K562 (cell line): ENCODE data around the gene BCL2A1.

Experiments used
- EGR1 ChIP-seq: fragments of 450-650 bp; conservative IDR thresholded peaks from 2 replicates; pipeline ENCODE4 v1.6.1; 2017; ENCODE audit warnings: mild to moderate bottlenecking
- POLR2AphosphoS5 ChIP-seq: IDR thresholded peaks from 2 replicates; pipeline ENCODE4 v1.6.1; 2011; ENCODE audit warnings: mild to moderate bottlenecking, low read depth, low read length, moderate library complexity; ENCODE audit not compliant: control insufficient read depth, insufficient read depth
- TAF1 ChIP-seq: IDR thresholded peaks from 2 replicates; pipeline ENCODE4 v1.6.1; 2011; ENCODE audit warnings: mild to moderate bottlenecking, low read length, moderate library complexity; ENCODE audit not compliant: insufficient read depth, control insufficient read depth, severe bottlenecking; ENCODE audit errors: extremely low read depth
- TCF7L2 ChIP-seq: fragments of 150-350 bp; IDR thresholded peaks from 2 replicates; pipeline ENCODE4 v1.6.1; 2016; ENCODE audit warnings: low read depth, mild to moderate bottlenecking, low read length, moderate library complexity
- ZNF282 ChIP-seq: sonication (generic); formaldehyde crosslinking; IDR thresholded peaks from 2 replicates; pipeline ENCODE4 v1.8.1; 2023; ENCODE audit warnings: missing genetic modification reagents
- TF ChIP-seq, protein P1 (sequence below), 3 experiments: IDR thresholded peaks in 2 of 3; conservative IDR thresholded peaks in 1 of 3; 2 replicates each; pipeline ENCODE4 v1.5.1; 2011 to 2012; ENCODE audit warnings: low read length in 3 of 3, mild to moderate bottlenecking in 3 of 3, control low read depth in 2 of 3, improper control_type of control experiment in 1 of 3, inconsistent platforms in 1 of 3, low read depth in 1 of 3, mixed read lengths in 1 of 3, moderate library complexity in 1 of 3; ENCODE audit not compliant: insufficient read depth in 2 of 3
- TF ChIP-seq, protein P2 (sequence below): fragments of 250-450 bp; sonication (Bioruptor Pico); IDR thresholded peaks from 2 replicates; pipeline ENCODE4 v1.8.0; 2021; ENCODE audit warnings: moderate library complexity, mild to moderate bottlenecking, inconsistent platforms

DNA sequence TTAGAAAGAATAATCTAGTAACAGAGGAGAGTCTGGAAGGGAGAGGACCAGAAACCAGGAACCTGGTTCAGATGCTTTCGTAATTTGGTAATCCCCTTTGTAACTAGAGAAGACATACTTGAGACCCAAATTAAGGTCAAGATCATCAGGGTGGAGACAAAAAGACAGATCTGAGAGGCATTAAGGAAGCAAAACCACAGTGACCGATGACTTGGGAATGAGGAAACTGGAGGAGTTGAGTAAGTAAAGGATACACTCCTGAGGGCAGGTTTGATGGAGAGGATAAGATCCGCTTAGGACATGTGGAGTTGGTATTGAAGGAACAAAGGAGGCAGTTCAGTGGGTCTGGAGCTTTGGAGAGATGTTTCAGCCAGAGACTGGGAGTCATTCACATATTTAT, 23.6 kb upstream of the BCL2A1 start:
- TF ChIP-seq, protein P1, sequence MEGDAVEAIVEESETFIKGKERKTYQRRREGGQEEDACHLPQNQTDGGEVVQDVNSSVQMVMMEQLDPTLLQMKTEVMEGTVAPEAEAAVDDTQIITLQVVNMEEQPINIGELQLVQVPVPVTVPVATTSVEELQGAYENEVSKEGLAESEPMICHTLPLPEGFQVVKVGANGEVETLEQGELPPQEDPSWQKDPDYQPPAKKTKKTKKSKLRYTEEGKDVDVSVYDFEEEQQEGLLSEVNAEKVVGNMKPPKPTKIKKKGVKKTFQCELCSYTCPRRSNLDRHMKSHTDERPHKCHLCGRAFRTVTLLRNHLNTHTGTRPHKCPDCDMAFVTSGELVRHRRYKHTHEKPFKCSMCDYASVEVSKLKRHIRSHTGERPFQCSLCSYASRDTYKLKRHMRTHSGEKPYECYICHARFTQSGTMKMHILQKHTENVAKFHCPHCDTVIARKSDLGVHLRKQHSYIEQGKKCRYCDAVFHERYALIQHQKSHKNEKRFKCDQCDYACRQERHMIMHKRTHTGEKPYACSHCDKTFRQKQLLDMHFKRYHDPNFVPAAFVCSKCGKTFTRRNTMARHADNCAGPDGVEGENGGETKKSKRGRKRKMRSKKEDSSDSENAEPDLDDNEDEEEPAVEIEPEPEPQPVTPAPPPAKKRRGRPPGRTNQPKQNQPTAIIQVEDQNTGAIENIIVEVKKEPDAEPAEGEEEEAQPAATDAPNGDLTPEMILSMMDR (IDR thresholded peaks at IDR 0.05 in 2 of 3, conservative IDR thresholded peaks at IDR 0.05 in 1 of 3; ENCODE audit: insufficient read depth in 2 of 3, low read depth in 1 of 3, low read length in 3 of 3): no peak
- TF ChIP-seq ZNF282: no peak
- TF ChIP-seq, protein P2, sequence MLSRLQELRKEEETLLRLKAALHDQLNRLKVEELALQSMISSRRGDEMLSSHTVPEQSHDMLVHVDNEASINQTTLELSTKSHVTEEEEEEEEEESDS (CRISPR knock-in tag): no peak
- no peak for TF ChIP-seq TAF1
- no peak for TF ChIP-seq TCF7L2
- TF ChIP-seq POLR2AphosphoS5: no peak
- TF ChIP-seq EGR1: no peak
